GM19455 (cell line): ENCODE measurements around the gene ANO2.
"Not testable (repeated sequence)": the region's sequence is repeated elsewhere in the genome, so short reads cannot be mapped to it uniquely, and the experiment has no call there.

Experiments
- ATAC-seq: cut with Tn5 transposase; IDR thresholded peaks from one replicate; pipeline ENCODE4 v1.9.1; 2021; ENCODE audit not compliant: unreplicated experiment

Gene ANO2

GRCh38 chr12:5560265-5560664, 384.8 kb downstream of the ANO2 start:
- ATAC-seq = no peak

- ATAC-seq = no peak
Measured at GRCh38 chr12:5557906-5558305, 387.2 kb downstream of the ANO2 start.

DNA sequence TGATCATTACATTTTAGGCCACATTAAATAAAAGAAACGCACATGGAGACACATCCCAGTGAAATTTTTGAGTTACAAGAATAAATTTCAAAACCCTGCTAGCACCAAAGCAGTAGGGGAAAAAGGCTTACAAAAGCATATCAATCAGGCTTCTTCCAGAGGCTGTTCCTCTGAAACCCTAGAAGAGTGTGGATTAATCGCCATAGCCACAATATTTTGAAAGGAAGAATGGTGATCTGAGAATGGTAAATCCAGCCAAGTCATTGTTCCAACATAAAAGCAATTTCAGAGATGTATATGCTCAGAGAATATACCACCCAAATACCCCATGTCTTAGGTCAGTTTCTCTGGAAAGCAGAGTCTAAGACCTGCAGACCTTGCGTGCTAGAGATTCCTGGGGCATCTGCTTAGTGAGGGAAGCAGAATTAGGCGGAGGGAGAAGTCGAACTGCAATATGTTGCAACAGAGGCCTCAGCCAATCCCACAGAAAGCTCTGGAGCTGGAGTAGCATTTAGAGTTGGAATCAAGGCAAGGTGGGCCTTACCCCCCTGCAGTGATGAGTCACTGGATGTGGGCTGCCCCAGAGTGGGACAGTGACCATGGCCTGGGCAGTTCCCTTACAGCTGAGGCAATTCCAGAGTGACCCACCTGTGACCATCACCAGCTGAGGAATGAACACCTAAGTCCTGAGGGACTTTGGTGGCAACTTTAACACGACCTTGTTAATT, 387.9 kb downstream of the ANO2 start:
- no peak for ATAC-seq

GRCh38 chr12:5556033-5556614, 388.9 kb downstream of the ANO2 start:
- ATAC-seq = no peak

GRCh38 chr12:5554711-5555110, 390.3 kb downstream of the ANO2 start:
- no peak for ATAC-seq

DNA sequence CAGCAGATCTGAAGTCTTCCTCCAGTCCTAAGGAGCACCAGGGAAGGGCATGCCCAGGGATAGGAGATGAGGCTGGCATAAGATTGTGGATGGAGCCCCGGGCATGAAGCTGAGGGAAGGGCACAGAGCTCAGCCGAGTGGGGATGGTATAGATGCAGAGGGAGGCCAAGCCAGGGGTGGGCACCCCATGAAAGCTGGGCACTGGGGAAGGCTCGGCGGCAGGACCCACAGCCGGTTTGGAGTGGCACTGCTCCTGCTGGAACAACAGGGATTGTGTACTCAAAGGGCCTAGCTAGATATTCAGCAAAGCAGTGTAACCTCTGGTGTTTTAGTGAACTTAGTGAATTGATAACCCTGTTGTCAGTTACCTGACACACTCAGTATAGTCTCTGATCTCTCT, 396.0 kb downstream of the ANO2 start:
- no peak for ATAC-seq

GRCh38 chr12:5548152-5548943, 396.7 kb downstream of the ANO2 start:
- no peak for ATAC-seq

DNA sequence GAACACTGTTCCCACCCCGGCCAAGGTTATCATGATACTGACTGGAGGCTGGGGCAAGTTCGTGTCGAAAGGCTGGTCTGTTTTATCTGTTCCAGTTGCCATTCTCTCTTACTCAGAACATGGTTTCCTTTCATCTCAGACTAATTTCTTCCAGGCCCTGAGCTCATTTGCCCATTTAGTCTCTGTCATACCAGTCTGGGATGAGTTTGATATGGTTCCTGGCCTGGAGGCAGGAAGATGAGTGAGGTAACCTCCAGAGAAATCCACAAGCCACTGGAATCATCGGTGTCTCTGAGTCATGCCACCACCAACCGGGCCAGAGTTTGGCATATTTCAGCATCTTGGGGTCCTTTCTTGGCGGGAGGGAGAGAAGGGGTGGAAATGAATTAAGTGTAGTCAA, 398.4 kb downstream of the ANO2 start:
- no peak for ATAC-seq

GRCh38 chr12:5537771-5538170, 407.3 kb downstream of the ANO2 start:
- no peak for ATAC-seq

DNA sequence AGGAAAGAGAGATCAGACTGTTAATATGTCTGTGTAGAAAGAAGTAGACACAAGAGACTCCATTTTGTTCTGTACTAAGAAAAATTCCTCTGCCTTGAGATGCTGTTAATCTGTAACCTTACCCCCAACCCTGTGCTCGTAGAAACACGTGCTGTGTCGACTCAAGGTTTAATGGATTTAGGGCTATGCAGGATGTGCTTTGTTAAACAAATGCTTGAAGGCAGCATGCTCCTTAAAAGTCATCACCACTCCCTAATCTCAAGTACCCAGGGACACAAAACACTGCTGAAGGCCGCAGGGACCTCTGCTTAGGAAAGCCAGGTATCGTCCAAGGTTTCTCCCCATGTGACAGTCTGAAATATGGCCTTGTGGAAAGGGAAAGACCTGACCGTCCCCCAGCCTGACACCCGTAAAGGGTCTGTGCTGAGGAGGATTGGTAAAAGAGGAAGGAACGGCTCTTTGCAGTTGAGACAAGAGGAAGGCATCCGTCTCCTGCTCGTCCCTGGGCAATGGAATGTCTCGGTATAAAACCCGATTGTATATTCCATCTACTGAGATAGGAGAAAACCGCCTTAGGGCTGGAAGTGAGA, 407.9 kb downstream of the ANO2 start:
- ATAC-seq = not testable (repeated sequence)

DNA sequence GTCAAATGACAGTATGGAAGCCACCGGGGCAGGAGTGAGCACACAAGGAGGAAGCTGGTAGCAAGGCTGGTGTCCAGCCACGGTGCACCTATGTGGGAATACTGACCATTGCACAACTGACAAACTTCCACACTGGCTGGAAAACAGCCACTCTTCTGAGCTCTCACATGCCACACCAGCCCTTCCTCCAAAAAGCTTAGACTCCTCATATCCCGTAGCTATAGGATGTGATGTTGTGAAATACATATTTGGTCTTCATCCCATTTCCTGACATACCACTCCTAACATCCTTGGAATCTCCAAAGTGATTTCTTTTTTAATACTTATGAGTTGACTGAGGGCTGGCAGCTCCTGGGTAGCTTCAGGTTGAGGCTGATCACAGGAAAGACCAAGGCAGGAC, 409.5 kb downstream of the ANO2 start:
- ATAC-seq = no peak

- ATAC-seq = no peak
Measured at GRCh38 chr12:5534426-5535199, 410.4 kb downstream of the ANO2 start.

GRCh38 chr12:5533368-5533767, 411.7 kb downstream of the ANO2 start:
- ATAC-seq = no peak

DNA sequence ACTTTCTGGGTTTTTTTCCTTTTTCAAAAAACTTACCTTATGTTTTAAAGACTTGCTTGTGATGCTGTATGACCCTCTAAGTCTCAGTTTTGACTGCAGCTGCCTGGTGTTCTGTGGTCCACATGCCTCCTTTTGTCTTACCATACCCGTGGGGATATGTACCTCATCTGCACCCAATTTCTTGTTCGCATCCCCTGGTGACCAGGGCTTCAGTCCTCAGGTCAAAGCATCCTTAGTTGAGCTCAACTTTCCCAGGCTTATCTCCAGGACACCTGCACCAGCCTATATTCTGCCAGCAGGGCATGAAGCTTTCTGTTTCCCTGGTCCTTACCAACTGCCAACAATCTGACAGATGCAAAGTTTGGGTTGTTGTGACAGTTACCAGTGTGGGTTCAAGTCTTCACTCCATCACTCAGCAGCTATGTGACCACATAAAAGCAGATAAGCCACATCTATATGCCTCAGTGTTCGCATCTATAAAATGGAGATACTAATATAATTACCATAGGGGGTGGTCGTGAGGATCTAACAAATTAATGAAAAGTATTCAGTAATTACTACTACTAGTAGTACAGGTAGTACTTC, 419.2 kb downstream of the ANO2 start:
- ATAC-seq = no peak

GRCh38 chr12:5524769-5525436, 420.2 kb downstream of the ANO2 start:
- no peak for ATAC-seq

DNA sequence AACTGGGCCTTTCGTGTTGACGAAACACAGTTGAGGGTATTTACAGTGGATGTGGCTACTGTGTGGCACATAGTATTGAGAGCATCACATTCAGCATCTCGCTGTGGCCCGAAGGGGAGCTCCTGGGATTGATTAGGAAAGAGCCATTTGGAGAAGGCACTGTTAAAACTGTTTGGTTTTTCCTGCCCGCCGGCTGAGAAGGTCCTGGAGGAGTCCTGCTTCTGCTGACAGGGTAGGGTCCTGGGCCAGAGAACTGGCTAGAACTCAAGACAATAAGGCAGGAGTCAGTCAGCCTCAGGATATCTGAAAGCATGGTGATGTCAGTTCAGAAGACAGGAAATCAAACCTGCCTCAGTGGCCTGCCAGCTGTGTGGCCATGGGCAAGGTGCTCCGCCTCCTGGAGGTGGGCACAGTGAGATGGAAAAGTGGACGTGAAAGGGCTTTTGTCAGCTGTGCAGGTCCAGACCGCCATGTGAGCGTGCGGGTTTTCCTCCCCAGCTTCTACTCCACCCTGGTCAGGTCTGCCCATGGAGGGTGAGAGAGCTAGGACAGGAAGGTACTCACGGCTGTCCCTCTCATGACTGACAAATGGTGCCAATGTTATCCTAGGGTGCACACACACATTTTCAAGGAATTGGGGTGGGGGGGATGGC, 420.8 kb downstream of the ANO2 start:
- ATAC-seq = no peak

GRCh38 chr12:5523396-5524115, 421.5 kb downstream of the ANO2 start:
- ATAC-seq = no peak

- no peak for ATAC-seq
Measured at GRCh38 chr12:5522432-5523335, 422.4 kb downstream of the ANO2 start.
